HepG2 (cell line): ENCODE results near the gene WNK2. TPM values are rescaled to one million over a fixed set of nuclear protein-coding genes. Genes with fewer than 3 reads are reported as not detected.

Experiments
- ATAC-seq: fragments of 200-7000 bp; cut with Tn5 transposase; 3 replicates; pipeline ENCODE4 v1.9.1; 2020; ENCODE audit warnings: mild to moderate bottlenecking, moderate library complexity
- BruUV-seq: library from RNA; stranded (reverse); fragments of 400-500 nt; replicated peaks from 2 replicates; lab custom pipeline; 2021; lab: Mats Ljungman, UMichigan
- CTCF ChIA-PET: fragments of 300-600 bp; formaldehyde crosslinking; extraction: SDS; loops from one replicate; lab custom pipeline; 2021; ENCODE audit warnings: low total read pairs, inconsistent platforms, low intra/inter-chr PET ratio; lab: Yijun Ruan, JAX
- POLR2A ChIA-PET: fragments of 350-600 bp; sonication (Branson Sonifier 250); formaldehyde crosslinking; loops from one replicate; lab custom pipeline; 2020; ENCODE audit warnings: antibody characterized with exemption, inconsistent platforms; lab: Yijun Ruan, JAX
- DNase-seq: peaks from one replicate; pipeline ENCODE4 v3.0.0-alpha.2; 2015; ENCODE audit warnings: low spot score
- FAIRE-seq: peaks from 3 replicates; lab custom pipeline; 2011; peaks lifted over from hg19 to GRCh38; lab: Jason Lieb, UNC
- H2AFZ ChIP-seq: one replicate; pipeline ENCODE4 v1.6.1; 2011; ENCODE audit warnings: low read length, inconsistent platforms
- H3K27ac ChIP-seq: fragments of 300-600 bp; 3 replicates; pipeline ENCODE4 v1.8.0; 2011; ENCODE audit warnings: mixed run types, mild to moderate bottlenecking, mixed read lengths, low read length, inconsistent platforms; ENCODE audit not compliant: insufficient read depth; ENCODE audit errors: extremely low read length
- H3K27me3 ChIP-seq, 2 experiments: fragments of 200-600 bp in 1 of 2; 2 replicates in 1 of 2; 3 replicates in 1 of 2; pipeline versions ENCODE4 v1.6.0 to v1.8.0; 2011; ENCODE audit warnings: low read length in 2 of 2, mild to moderate bottlenecking in 2 of 2, moderate library complexity in 2 of 2, inconsistent platforms in 1 of 2; ENCODE audit not compliant: insufficient read depth in 2 of 2, control insufficient read depth in 1 of 2
- H3K36me3 ChIP-seq, 2 experiments: fragments of 200-600 bp in 1 of 2; replicated peaks in 1 of 2; 2 replicates in 1 of 2; 3 replicates in 1 of 2; pipeline versions ENCODE4 v1.5.1 to v1.8.0; 2011; ENCODE audit warnings: low read length in 2 of 2, inconsistent platforms in 1 of 2; ENCODE audit not compliant: insufficient read depth in 2 of 2, control insufficient read depth in 1 of 2
- H3K4me1 ChIP-seq: 2 replicates; pipeline ENCODE4 v1.5.1; 2012; ENCODE audit warnings: low read length, inconsistent platforms; ENCODE audit not compliant: insufficient read depth
- H3K4me2 ChIP-seq: 2 replicates; pipeline ENCODE4 v1.6.0; 2011; ENCODE audit warnings: low read depth, low read length, inconsistent platforms
- H3K4me3 ChIP-seq, 3 experiments: fragments of 200-600 bp in 1 of 3; sonication (generic), shearing (Covaris generic) in 1 of 3; replicated peaks in 1 of 3; 2 replicates each; pipeline ENCODE4 v1.5.1; 2011 to 2016; ENCODE audit warnings: low read length in 3 of 3, inconsistent platforms in 2 of 3, low read depth in 2 of 3, mild to moderate bottlenecking in 2 of 3, control low read depth in 1 of 3, mixed read lengths in 1 of 3; ENCODE audit not compliant: insufficient read depth in 1 of 3
- H3K79me2 ChIP-seq: one replicate; pipeline ENCODE4 v1.6.1; 2011; ENCODE audit warnings: low read length, inconsistent platforms; ENCODE audit not compliant: insufficient read depth
- H3K9ac ChIP-seq: 2 replicates; pipeline ENCODE4 v1.6.0; 2011; ENCODE audit warnings: mild to moderate bottlenecking, low read depth, low read length, inconsistent platforms; ENCODE audit not compliant: insufficient read depth
- H3K9me3 ChIP-seq: 2 replicates; pipeline ENCODE4 v1.5.1; 2012; ENCODE audit warnings: mild to moderate bottlenecking, low read length
- H4K20me1 ChIP-seq: 2 replicates; pipeline ENCODE4 v1.6.0; 2011; ENCODE audit warnings: inconsistent platforms, mild to moderate bottlenecking, low read length, moderate library complexity; ENCODE audit not compliant: insufficient read depth
- ATM ChIP-seq: fragments of 450-650 bp; IDR thresholded peaks from 2 replicates; pipeline ENCODE4 v1.7.1; 2017; ENCODE audit warnings: mild to moderate bottlenecking, borderline replicate concordance
- E2F2 ChIP-seq: sonication (generic); formaldehyde crosslinking; IDR thresholded peaks from 2 replicates; pipeline ENCODE4 v1.4.0; 2020; ENCODE audit warnings: missing genetic modification reagents, borderline replicate concordance
- HDAC2 ChIP-seq: sonication (generic); formaldehyde crosslinking; IDR thresholded peaks from 2 replicates; pipeline ENCODE4 v1.4.0; 2020; ENCODE audit warnings: missing genetic modification reagents
- ZNF7 ChIP-seq: IDR thresholded peaks from 2 replicates; pipeline ENCODE4 v1.6.1; 2016; ENCODE audit warnings: missing biosample characterization, missing genetic modification reagents
- WGBS: methylation state at CpG from one replicate; pipeline ENCODE4 v1.1.6; 2017; ENCODE audit warnings: low lambda C conversion rate; 5-methylcytosine and 5-hydroxymethylcytosine counted together
- in situ Hi-C: cut with HindIII; loops from 2 replicates; pipeline ENCODE4 v1.10.0; 2017; ENCODE audit warnings: low pct_unique_long_range_greater_than_20kb; ENCODE audit not compliant: extremely low pct_ligation_motif_present
- intact Hi-C: fragments of 100-400 bp; cut with micrococcal nuclease; formaldehyde crosslinking; loops from one replicate; pipeline ENCODE4 v1.10.0; 2022; ENCODE audit not compliant: unreplicated experiment
- polyA plus RNA-seq, 8 experiments: library from polyadenylated mRNA; depleted of rRNA in 3 of 8; stranded (reverse) in 7 of 8; unstranded in 1 of 8; fragments of >200 nt; fragmentation: Illumina TruSeq in 4 of 8; extraction: Trizol in 4 of 8; gene quantifications; 2 replicates each; pipeline versions ENCODE4 v1.2.1 to v1.2.3, GENCODE V29; 2011 to 2016; ENCODE audit warnings: low read depth in 4 of 8, missing spikeins in 1 of 8, mixed read lengths in 1 of 8; ENCODE audit not compliant: insufficient read depth in 1 of 8
- total RNA-seq, 5 experiments: library from RNA; depleted of rRNA; stranded (reverse); fragments of >200 nt; fragmentation: Illumina TruSeq; extraction: Trizol; gene quantifications; 2 replicates each; pipeline ENCODE4 v1.2.3, GENCODE V29; 2016; ENCODE audit warnings: low read depth in 1 of 5

The WNK2 gene
- total and polyA plus RNA-seq, 2 of the 13 experiments (the other 11 are each of a cell fraction or from before 2014, with no cell fraction given) = 10.5 to 12.0 TPM

DNA sequence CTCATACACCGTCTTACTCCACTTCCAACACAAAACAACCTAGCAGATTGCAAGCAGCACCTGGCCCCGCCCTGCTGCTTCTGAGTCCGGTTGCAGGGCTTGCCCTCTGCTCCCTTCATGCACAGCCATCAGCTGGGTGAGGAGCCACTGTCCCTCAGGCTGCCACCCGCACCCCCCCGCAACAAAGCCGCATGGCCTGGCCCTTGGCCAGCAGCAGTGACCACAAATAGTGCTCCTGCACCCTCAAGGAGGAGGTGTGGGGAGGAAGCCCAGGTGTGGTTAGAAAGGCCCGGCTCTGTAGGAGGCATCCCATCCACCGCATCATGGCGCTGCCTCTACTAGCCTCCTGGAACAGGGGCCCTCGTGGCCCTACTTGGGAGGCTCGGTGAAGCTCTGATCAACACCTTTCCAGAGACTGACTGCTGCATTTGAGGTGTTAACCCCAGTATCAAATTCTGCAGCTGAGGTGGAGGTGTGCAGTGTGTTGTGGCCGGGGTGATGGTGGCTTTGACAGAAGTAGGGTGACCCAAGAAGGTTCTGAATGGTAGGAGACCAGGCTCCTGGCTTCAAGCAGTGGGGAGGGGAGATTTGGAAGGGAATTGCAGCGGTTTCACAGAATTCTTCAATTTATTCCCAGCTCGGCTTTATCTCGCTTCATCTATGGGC is 52.7 kb downstream of the WNK2 start (continued):
- no peak for TF ChIP-seq E2F2

DNA sequence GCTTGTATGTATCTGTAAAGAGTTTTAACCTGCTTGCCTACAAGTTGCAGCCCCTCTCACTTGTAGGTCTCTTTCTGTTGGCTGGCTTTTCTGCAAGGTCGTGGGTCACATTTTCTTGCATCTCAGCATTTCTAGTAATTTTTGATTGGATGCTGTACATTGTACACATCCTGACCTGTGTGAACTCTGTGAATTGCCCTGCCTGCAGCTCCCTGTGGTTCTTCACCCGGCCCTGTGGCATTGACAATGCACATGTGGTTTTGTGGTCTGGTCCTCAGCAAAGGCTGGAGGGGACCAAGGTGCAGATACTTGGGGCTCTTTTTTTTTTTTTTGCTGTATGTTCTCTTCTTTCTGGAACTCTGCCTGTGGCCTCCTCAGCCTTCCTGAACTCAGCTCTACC is 53.6 kb downstream of the WNK2 start:
- Histone ChIP-seq H3K27ac (no peak overlapping the region), H3K4me1 (peaks cover 31% of the 10 kb centered on the region), H3K36me3 (peaks cover 35 to 77% of the 10 kb centered on the region in 2 experiments), H3K27me3 (no peaks in the 10 kb centered on the region), H2AFZ (no peak overlapping the region), H3K4me3 (no peak overlapping the region), H4K20me1 (no peaks in the 10 kb centered on the region), H3K9me3 (no peaks in the 10 kb centered on the region), H3K9ac (no peak overlapping the region), H3K79me2 (no peaks in the 10 kb centered on the region), H3K4me2 (no peak overlapping the region)
- in situ Hi-C loops (no loop called here), intact Hi-C loops (no loop called here)
- no peak for TF ChIP-seq ZNF7 (CRISPR knock-in tag)
- TF ChIP-seq HDAC2 = no peak
- no peak for TF ChIP-seq ATM
- no peak for ATAC-seq
- DNase-seq = no peak
- 83% methylated on average over 2 of the region's 2 CpGs for WGBS
- CTCF ChIA-PET = no interaction called here
- POLR2A ChIA-PET = no interaction called here
- FAIRE-seq = no peak
- no TSS peak for BruUV-seq
